CD14-positive monocyte (primary cell): Measurements from ENCODE around the gene CTXN1. TPM values are rescaled to one million over a fixed set of nuclear protein-coding genes. Genes with fewer than 3 reads are reported as not detected.

Experiments
- DNase-seq, 3 donors: peaks; one replicate each; pipeline ENCODE4 v3.0.0-alpha.2; 2011 to 2022
- H2AFZ ChIP-seq: 2 replicates; pipeline ENCODE4 v1.6.0; 2012; ENCODE audit warnings: mild to moderate bottlenecking, low read depth, low read length, inconsistent platforms; ENCODE audit not compliant: insufficient read depth, poor library complexity, severe bottlenecking
- H3K27ac ChIP-seq, 2 donors: 1 replicate in 1 of 2; 2 replicates in 1 of 2; pipeline ENCODE4 v1.5.1; 2012 to 2013; ENCODE audit warnings: low read length in 2 of 2, control low read depth in 1 of 2, inconsistent platforms in 1 of 2, low read depth in 1 of 2, mild to moderate bottlenecking in 1 of 2
- H3K27me3 ChIP-seq, 2 donors: one replicate each; pipeline versions ENCODE4 v1.6.0 to v1.6.1; 2011 to 2013; ENCODE audit warnings: low read length in 2 of 2; ENCODE audit not compliant: control insufficient read depth in 2 of 2, insufficient read depth in 2 of 2
- H3K36me3 ChIP-seq, 2 donors: replicated peaks in 1 of 2; 1 replicate in 1 of 2; 2 replicates in 1 of 2; pipeline versions ENCODE4 v1.5.1 to v1.6.1; 2012 to 2013; ENCODE audit warnings: low read length in 2 of 2, control low read depth in 1 of 2, inconsistent platforms in 1 of 2, mild to moderate bottlenecking in 1 of 2; ENCODE audit not compliant: insufficient read depth in 2 of 2, control insufficient read depth in 1 of 2
- H3K4me1 ChIP-seq, 2 donors: 1 replicate in 1 of 2; 2 replicates in 1 of 2; pipeline versions ENCODE4 v1.5.1 to v1.6.1; 2012 to 2013; ENCODE audit warnings: low read length in 2 of 2, control low read depth in 1 of 2, inconsistent platforms in 1 of 2, mild to moderate bottlenecking in 1 of 2, moderate library complexity in 1 of 2; ENCODE audit not compliant: insufficient read depth in 2 of 2, control insufficient read depth in 1 of 2
- H3K4me2 ChIP-seq: replicated peaks from 2 replicates; pipeline ENCODE3; 2012; ENCODE audit warnings: low read length, moderate library complexity, mild to moderate bottlenecking; ENCODE audit not compliant: poor library complexity, severe bottlenecking; ENCODE audit errors: extremely low read depth
- H3K4me3 ChIP-seq, 3 experiments: fragments of 200-600 bp in 1 of 3; sonication (generic) in 1 of 3; replicated peaks in 1 of 3; 1 replicate in 2 of 3; 2 replicates in 1 of 3; pipeline ENCODE4 v1.5.1; 2011 to 2013; ENCODE audit warnings: low read length in 3 of 3, mild to moderate bottlenecking in 3 of 3, control low read depth in 2 of 3, low read depth in 2 of 3, inconsistent platforms in 1 of 3, moderate library complexity in 1 of 3
- H3K79me2 ChIP-seq: 2 replicates; pipeline ENCODE4 v1.6.0; 2012; ENCODE audit warnings: mild to moderate bottlenecking, control low read depth, inconsistent platforms, low read length, moderate library complexity; ENCODE audit not compliant: insufficient read depth
- H3K9ac ChIP-seq: 2 replicates; pipeline ENCODE4 v1.6.0; 2017; ENCODE audit warnings: low read length, mild to moderate bottlenecking; ENCODE audit not compliant: insufficient read depth, poor library complexity, severe bottlenecking
- H3K9me3 ChIP-seq, 2 donors: replicated peaks in 1 of 2; 1 replicate in 1 of 2; 2 replicates in 1 of 2; pipeline versions ENCODE4 v1.5.1 to v1.6.1; 2012 to 2013; ENCODE audit warnings: low read length in 2 of 2, control low read depth in 1 of 2; ENCODE audit not compliant: control insufficient read depth in 1 of 2, insufficient read depth in 1 of 2
- H4K20me1 ChIP-seq: 2 replicates; pipeline ENCODE4 v1.6.0; 2012; ENCODE audit warnings: mild to moderate bottlenecking, low read length, control low read depth, moderate library complexity; ENCODE audit not compliant: insufficient read depth
- H3K27ac Mint-ChIP-seq, 7 donors: one replicate each; pipeline ENCODE4 v1.8.0; 2020; ENCODE audit warnings: mild to moderate bottlenecking in 7 of 7, mixed read lengths in 7 of 7, moderate library complexity in 6 of 7, inconsistent platforms in 2 of 7
- H3K27me3 Mint-ChIP-seq, 3 donors: one replicate each; pipeline ENCODE4 v1.8.0; 2021 to 2022; ENCODE audit warnings: low read depth in 3 of 3, mild to moderate bottlenecking in 3 of 3, mixed read lengths in 3 of 3, moderate library complexity in 3 of 3, inconsistent platforms in 1 of 3
- H3K36me3 Mint-ChIP-seq, 2 donors: one replicate each; pipeline ENCODE4 v1.8.0; 2020; ENCODE audit warnings: mixed read lengths in 2 of 2, inconsistent platforms in 1 of 2, mild to moderate bottlenecking in 1 of 2
- H3K4me1 Mint-ChIP-seq: one replicate; pipeline ENCODE4 v1.8.0; 2020; ENCODE audit warnings: mild to moderate bottlenecking, mixed read lengths
- H3K4me3 Mint-ChIP-seq, 2 donors: one replicate each; pipeline ENCODE4 v1.8.0; 2020; ENCODE audit warnings: mild to moderate bottlenecking in 2 of 2, mixed read lengths in 2 of 2, moderate library complexity in 1 of 2
- H3K9me3 Mint-ChIP-seq, 7 donors: one replicate each; pipeline ENCODE4 v1.8.0; 2020 to 2022; ENCODE audit warnings: mixed read lengths in 7 of 7, mild to moderate bottlenecking in 6 of 7, moderate library complexity in 6 of 7, inconsistent platforms in 2 of 7
- CTCF ChIP-seq: fragments of 200-600 bp; IDR thresholded peaks from one replicate; pipeline ENCODE4 v1.8.0; 2022; ENCODE audit warnings: antibody characterized with exemption, mild to moderate bottlenecking
- WGBS: methylation state at CpG from one replicate; pipeline ENCODE4 v1.1.5; 2013; ENCODE audit warnings: missing lambda C conversion rate; ENCODE audit not compliant: insufficient coverage; 5-methylcytosine and 5-hydroxymethylcytosine counted together
- intact Hi-C, 2 donors: fragments of 100-400 bp; cut with micrococcal nuclease; formaldehyde crosslinking; loops; one replicate each; pipeline versions ENCODE4 v1.15.0 to v1.15.1; 2023
- polyA plus RNA-seq, 3 donors: library from polyadenylated mRNA; depleted of rRNA in 1 of 3; unstranded in 2 of 3; stranded (reverse) in 1 of 3; fragments of 300-500 nt in 2 of 3; fragments of >200 nt in 1 of 3; fragmentation: Illumina TruSeq in 2 of 3; gene quantifications; 1 replicate in 2 of 3; 2 replicates in 1 of 3; pipeline ENCODE4 v1.2.3, GENCODE V29; 2012 to 2021

Gene CTXN1
- polyA plus RNA-seq, 3 donors, result not detected

- no peak overlapping the region for H3K27ac Mint-ChIP-seq
- peaks cover 0 to 2% (median 0%) of the 10 kb centered on the region in 7 donors for H3K9me3 Mint-ChIP-seq
- H3K4me1 ChIP-seq, result peaks cover 18 to 23% of the 10 kb centered on the region in 2 donors
- no peak for TF ChIP-seq CTCF
- WGBS, result 97% methylated on average over 8 of the region's 11 CpGs
- peaks cover 2 to 3% (median 2%) of the 10 kb centered on the region in 3 donors for H3K27me3 Mint-ChIP-seq
- no peak overlapping the region for H3K9ac ChIP-seq
- H3K36me3 ChIP-seq, result peaks cover 40 to 49% of the 10 kb centered on the region in 2 donors
- H3K4me1 Mint-ChIP-seq, result peaks cover 19% of the 10 kb centered on the region
- DNase-seq, result no peak
- no peak overlapping the region for H3K4me2 ChIP-seq
- H3K4me3 ChIP-seq, result no peak overlapping the region
- intact Hi-C loops, result loop anchor here in 1 of 2 donors (10.0 kb wide), 1 partner anchor 273 kb away; the partner anchor contains the start of genes PCP2 and STXBP2
- H3K4me3 Mint-ChIP-seq, result no peak overlapping the region
- H2AFZ ChIP-seq, result no peak overlapping the region
- H3K27ac ChIP-seq, result no peak overlapping the region
- peaks cover 77% of the 10 kb centered on the region for H4K20me1 ChIP-seq
- H3K9me3 ChIP-seq, result no peaks in the 10 kb centered on the region
- peaks cover 39% of the 10 kb centered on the region for H3K79me2 ChIP-seq
- peaks cover 31 to 57% of the 10 kb centered on the region in 2 donors for H3K36me3 Mint-ChIP-seq
- no peaks in the 10 kb centered on the region for H3K27me3 ChIP-seq
These were observed 18.4 kb downstream of the CTXN1 start for GRCh38 chr19:7907544-7907943.

GRCh38 chr19:7907122-7907521 lies 18.8 kb downstream of the CTXN1 start:
- peak overlapping the region in 1 of 2 donors; percentile 12 for H3K4me3 Mint-ChIP-seq
- H3K27me3 ChIP-seq, result no peaks in the 10 kb centered on the region
- TF ChIP-seq CTCF, result no peak
- H3K4me3 ChIP-seq, result no peak overlapping the region
- H3K79me2 ChIP-seq, result peaks cover 39% of the 10 kb centered on the region
- peaks cover 30 to 55% of the 10 kb centered on the region in 2 donors for H3K36me3 Mint-ChIP-seq
- H3K9me3 Mint-ChIP-seq, result peaks cover 0 to 3% (median 0%) of the 10 kb centered on the region in 7 donors
- H3K27ac Mint-ChIP-seq, result no peak overlapping the region
- no peak overlapping the region for H3K9ac ChIP-seq
- 97% methylated on average over 18 of the region's 19 CpGs for WGBS
- peaks cover 38 to 46% of the 10 kb centered on the region in 2 donors for H3K36me3 ChIP-seq
- H3K27me3 Mint-ChIP-seq, result peaks cover 2 to 3% (median 2%) of the 10 kb centered on the region in 3 donors
- peaks cover 21% of the 10 kb centered on the region for H3K4me1 Mint-ChIP-seq
- no peak overlapping the region for H3K4me2 ChIP-seq
- intact Hi-C loops, result loop anchor here in 1 of 2 donors (10.0 kb wide), 1 partner anchor 272 kb away; the partner anchor contains the start of genes PCP2 and STXBP2
- H3K27ac ChIP-seq, result no peak overlapping the region
- no peaks in the 10 kb centered on the region for H3K9me3 ChIP-seq
- peaks cover 76% of the 10 kb centered on the region for H4K20me1 ChIP-seq
- no peak for DNase-seq
- H3K4me1 ChIP-seq, result peaks cover 19 to 26% of the 10 kb centered on the region in 2 donors
- H2AFZ ChIP-seq, result no peak overlapping the region
